Measurements from ENCODE around the gene DOK1.

Gene DOK1

DNA sequence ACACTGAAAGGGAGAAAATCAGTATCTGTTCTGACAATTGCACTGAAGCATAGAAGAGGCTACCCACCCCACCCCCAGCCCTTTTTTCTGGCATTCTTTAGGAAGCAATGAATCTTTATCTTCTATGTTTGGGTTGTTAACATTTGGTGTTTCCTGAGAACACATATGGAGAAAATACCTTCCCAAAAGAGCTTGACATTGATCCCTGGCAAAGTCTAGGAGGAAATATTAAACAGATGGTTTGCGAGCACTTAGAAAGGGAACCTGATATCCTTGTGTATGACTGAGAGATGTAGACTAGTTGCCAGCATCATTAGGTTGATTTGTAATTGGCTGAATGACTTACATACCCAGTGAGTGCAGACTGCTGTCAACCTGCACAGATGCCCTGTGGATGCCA lies 42.9 kb downstream of the DOK1 start:
- DNase-seq (ENCODE audit: extremely low read depth, low read depth), result no peak
- no peak for TF ChIP-seq CTCF (IDR thresholded peaks at IDR 0.05; ENCODE audit: low read depth, low read length)

- TF ChIP-seq CTCF (IDR thresholded peaks at IDR 0.05; ENCODE audit: low read depth, low read length), result no peak
- no peak for DNase-seq (ENCODE audit: extremely low read depth, low read depth)
Measured at GRCh38 chr2:74599676-74600075, 45.2 kb downstream of the DOK1 start.

DNA sequence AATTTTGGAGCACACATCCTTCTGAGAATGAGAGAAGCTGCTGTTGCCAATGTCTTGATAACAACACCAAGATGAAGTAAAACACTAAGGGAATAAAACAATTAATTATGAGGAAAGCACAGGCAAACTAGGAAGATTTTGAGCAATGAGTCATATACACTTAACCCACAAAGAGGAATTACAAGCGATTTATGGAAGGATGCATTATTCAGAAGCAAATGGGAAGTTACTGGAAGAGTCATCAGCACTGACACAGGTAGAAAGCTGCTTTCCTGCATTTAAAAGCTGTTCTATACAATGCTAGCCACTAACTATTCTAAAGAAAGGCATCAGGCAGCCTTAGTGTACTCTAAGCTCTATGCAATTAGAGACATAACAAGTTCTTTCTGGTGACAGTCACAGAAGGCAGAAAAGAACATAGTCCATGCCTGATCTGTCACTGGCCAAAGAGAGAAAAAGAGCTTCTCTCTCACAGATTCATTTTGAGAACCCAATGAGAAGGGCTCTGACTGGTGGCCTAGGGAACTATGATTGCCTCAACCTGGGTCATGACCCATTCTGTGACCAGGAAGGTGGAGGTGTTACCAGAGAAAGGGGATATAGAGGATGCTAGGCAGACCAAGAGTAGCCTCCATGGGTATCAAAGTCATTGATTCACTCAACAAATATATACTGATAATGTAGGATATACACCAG lies 48.2 kb downstream of the DOK1 start:
- TF ChIP-seq CTCF (IDR thresholded peaks at IDR 0.05; ENCODE audit: low read depth, low read length), result no peak
- DNase-seq (ENCODE audit: extremely low read depth, low read depth), result no peak

DNA sequence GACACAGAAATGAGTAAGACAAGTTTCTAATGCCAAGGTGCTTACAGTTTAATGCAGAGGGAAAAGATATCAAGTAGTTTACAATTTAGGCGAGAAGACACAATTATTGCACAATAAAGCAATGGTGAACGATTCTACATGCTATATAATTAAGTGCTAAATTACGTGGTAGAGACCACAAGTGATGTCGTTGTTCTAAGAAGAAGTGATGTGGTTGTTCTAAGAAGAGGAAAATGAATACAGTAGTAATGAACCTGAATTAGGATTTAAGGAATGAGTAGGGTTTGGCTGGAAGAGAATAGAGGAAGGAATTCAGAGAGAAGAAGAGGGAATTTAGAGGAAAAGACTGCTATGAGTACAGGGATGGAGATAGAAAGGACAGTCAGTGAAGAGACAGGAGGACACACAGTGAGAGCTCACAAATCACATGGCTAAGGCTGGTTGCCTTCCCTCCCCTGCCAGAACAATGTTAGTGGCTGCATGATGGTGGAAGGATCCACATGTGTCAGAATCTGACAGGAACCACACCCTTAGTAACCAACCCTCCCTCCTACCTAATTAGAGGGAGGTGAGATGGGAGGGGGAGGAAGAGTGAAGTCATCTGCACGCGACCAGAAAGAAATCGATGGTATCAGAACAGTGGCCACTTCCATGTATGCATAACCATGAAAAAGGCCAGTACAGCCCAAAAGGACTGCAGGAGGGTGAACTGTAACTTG lies 48.9 kb downstream of the DOK1 start:
- TF ChIP-seq CTCF (IDR thresholded peaks at IDR 0.05; ENCODE audit: low read depth, low read length), result no peak
- DNase-seq (ENCODE audit: extremely low read depth, low read depth), result no peak

- TF ChIP-seq CTCF (IDR thresholded peaks at IDR 0.05; ENCODE audit: low read depth, low read length), result no peak
- DNase-seq (ENCODE audit: extremely low read depth, low read depth), result no peak
Measured at GRCh38 chr2:74606927-74607326, 52.4 kb downstream of the DOK1 start.

Data from AG09319 (cell line).